IPS-NIHi7 (cell line): ENCODE results near the gene TAMALIN.

Source experiments
- DNase-seq: peaks from one replicate; pipeline ENCODE4 v3.0.0; 2012; ENCODE audit warnings: mixed read lengths; ENCODE audit errors: extremely low spot score

The TAMALIN gene

DNA sequence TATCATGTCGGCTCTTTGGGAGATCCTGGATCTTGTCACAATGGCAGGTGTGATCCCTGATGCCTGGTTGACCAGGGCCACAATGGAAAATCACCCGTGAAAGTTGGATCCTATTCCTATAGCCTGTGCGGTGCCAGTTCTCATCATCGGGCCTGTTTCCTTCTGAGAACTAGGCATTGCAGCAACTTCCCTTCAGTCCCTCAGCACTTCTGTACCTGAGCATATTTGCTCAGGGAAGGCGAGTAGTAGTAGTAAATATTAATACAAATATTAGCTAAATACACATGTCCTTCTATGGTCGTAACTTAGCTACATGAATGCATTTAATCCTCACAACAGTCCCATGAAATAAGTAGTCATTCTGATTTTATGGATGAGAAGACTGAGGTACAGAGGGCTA is 22.1 kb upstream of the TAMALIN start:
- DNase-seq: no peak

DNA sequence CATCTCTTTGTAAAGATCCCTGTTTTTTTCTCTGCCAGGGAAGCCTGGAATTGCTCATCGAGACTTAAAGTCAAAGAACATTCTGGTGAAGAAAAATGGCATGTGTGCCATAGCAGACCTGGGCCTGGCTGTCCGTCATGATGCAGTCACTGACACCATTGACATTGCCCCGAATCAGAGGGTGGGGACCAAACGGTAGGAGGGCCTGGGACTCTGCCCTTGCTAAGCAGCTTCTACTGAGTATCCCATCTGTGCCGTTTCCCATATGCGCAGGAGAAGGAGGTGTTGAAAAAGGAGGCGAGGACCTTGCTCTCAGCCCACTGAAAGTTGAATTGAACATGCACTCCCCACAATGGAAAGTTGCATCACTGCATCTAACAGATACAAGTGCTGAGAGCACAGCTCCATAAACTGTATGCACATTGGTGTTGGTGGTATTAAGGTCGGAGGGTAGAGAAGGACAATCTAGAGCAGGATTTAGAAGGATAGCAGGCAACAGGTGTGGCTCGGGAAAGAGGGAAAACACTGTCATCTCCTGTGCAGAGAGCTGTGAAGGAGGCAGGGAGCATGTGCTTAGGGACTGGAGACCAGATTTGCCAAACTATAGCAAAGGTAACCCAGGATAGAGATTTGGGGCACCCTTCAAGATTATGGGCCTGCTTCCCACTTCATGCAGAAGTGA is 21.5 kb upstream of the TAMALIN start:
- DNase-seq: no peak

DNA sequence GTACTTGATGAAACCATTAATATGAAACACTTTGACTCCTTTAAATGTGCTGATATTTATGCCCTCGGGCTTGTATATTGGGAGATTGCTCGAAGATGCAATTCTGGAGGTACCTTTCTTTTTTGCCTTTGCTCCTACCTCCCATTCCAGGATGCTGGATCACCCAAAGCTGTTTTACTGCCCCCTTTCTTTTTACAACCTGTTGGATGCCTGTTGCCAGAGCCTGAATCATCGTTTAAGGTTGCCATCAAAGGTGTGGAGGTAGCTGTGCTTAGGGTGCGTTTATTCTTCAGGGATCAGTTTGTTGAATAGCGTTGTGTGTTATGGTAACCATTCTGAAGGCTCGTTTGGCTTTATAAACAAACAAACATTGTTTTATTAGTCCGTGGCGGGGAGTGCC is 19.9 kb upstream of the TAMALIN start:
- DNase-seq: no peak

DNA sequence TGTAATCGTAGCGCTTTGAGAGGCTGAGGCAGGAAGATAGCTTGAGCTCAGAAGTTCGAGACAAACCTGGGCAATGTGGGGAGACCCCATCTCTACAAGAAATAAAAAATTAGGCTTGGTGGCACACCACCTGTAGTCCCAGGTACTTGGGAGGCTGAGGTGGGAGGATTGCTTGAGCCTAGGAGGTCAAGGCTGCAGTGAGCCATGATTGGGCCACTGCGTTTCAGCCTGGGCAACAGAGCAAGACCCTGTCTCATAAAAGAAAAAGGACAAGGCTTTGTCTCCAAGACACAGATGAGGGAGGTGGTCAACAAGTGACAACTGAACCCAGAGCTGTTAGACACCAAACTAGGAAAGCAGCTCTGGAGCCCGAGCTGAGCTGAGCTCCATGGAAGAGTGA is 14.5 kb upstream of the TAMALIN start:
- no peak for DNase-seq

DNA sequence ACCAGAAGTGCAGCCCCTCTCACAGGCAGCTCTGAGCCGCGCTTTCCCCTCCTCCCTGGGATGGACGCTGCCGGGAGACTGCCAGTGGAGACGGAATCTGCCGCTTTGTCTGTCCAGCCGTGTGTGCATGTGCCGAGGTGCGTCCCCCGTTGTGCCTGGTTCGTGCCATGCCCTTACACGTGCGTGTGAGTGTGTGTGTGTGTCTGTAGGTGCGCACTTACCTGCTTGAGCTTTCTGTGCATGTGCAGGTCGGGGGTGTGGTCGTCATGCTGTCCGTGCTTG is 12.3 kb upstream of the TAMALIN start:
- DNase-seq: no peak

DNA sequence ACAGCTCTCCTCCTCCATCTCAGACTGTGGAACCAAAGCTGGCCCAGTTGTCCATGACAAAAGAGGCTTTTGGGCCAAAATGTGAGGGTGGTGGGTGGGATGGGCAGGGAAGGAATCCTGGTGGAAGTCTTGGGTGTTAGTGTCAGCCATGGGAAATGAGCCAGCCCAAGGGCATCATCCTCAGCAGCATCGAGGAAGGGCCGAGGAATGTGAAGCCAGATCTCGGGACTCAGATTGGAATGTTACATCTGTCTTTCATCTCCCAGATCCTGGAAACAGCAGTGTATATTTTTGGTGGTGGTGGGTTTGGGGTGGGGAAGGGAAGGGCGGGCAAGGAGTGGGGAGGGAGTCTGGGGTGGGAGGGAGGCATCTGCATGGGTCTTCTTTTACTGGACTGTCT is 11.8 kb upstream of the TAMALIN start:
- DNase-seq: no peak

DNA sequence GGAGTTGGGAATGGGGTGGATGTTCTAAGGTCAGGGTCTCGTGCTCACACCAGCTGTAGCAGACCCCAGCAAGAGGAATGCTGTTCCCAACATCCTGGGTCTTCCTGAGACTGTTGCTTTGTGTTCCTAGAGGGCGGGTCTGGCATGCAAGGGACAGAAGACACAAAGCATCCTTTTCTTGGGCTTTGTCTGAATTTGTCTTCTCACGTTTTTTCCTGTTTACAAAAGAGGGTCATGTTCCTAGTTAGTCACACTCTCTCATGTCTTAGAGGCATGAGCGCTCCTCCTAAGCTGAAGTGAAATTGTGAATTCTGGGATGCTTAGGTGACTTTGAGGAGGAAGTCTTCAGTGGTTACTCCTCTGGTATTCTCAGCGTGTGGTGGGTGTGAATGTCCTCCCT is 9.6 kb upstream of the TAMALIN start:
- no peak for DNase-seq

DNA sequence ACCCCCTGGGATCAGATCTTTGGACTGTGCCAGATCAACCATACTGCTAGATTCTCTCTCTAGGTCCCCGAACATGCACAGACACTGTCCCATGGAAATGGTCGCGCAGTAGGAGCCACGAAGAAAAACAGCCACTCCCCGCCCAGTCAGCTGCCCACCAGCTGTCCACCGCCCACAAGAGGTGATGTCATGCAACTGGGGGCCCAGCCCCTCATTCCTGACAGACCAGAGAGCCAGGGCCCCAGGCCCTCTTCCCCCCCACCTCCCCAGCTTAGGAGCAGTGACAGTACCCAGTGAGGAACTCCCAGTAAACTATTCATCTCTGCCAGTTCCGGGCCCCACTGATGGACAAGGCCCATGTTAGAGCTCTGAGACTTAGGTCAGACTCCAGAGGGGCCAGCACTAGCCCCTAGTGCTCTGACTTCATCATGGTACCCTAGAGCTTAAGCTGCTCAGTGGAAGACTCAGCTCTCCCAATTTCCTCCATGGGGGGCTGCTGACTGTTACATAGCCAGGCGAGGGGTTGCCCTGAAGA is 3.7 kb upstream of the TAMALIN start:
- DNase-seq: no peak

DNA sequence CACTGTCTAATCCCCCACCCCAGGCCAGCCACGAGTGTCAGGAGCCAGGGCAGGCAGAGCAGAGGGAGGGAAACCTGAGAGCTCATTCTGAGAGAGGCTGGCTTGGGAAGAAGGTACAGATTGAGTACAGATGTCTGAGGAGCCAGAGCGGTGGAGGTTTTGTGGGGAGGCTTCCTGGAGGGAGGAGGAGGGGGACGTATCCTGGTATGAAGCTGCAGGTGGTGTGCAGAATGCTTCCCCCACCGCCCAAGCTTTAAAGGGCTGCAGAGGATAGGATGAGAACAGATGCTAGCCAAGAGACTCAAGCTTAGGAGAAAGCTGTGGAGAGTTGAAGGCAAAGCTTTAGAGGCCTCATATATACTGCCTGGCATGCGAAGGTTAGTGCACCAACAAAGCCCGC is 3.2 kb upstream of the TAMALIN start:
- DNase-seq: no peak

DNA sequence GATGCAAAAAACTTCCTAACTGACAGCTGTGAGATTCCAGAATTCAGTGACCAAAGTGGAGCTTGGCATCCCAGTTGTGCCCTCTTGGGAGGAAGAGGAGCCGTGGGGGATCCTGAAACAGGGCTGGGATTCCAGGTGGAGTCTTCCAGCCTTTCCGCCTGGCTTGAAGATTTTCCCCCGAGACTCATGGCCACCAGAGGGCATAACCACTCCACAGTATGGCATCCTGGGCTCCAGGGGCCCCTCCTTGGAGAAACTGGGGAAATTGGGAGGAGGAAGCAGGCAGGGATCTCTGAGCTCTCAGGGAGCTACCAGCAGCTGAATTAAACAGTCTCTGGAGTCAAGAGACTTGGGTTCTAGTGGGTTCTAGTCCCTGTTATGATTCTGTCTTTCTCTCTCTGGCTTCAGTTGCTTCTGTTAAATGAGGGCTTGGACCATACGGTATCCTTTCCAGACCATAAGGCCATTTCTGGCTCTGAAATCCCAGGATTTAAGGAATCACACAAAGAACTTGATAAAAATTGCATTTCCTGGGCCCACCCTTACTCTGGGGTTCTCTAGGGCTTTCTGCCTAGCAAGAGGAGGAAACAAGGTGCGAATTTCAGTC is 2.6 kb upstream of the TAMALIN start:
- peak; percentile 83 for DNase-seq

DNA sequence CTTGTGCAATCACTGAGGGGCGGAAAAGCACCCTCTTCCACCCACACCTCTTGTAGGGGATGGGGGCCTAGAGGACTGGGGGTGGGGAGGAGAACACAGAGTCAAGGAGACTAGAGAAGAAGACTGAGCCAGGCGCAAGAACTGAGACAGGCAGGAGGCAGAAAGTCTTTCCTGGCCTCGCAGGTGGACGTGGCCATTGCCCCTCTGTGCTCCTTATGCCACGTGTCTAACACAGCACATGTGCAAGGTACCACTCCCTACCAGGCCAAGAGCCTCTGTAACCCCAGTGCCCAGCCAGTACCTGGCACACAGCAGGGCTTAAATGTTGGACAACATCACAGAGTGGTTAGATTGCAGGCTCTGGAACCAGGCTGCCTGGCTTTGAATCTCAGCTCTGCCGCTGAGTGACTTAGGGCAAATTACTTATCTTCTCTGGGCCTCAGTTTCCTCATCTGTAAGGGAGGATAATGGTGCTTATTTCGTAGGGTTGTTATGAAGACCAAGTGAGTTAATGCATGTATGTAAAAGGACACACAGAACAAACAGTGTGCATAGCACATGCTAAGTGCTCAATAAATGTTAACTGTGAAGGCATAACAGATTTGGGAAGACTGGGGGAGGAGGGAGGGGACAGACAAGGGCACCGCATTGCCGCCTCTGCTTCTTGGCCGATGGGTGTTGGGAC is 1.4 kb upstream of the TAMALIN start:
- DNase-seq: no peak

DNA sequence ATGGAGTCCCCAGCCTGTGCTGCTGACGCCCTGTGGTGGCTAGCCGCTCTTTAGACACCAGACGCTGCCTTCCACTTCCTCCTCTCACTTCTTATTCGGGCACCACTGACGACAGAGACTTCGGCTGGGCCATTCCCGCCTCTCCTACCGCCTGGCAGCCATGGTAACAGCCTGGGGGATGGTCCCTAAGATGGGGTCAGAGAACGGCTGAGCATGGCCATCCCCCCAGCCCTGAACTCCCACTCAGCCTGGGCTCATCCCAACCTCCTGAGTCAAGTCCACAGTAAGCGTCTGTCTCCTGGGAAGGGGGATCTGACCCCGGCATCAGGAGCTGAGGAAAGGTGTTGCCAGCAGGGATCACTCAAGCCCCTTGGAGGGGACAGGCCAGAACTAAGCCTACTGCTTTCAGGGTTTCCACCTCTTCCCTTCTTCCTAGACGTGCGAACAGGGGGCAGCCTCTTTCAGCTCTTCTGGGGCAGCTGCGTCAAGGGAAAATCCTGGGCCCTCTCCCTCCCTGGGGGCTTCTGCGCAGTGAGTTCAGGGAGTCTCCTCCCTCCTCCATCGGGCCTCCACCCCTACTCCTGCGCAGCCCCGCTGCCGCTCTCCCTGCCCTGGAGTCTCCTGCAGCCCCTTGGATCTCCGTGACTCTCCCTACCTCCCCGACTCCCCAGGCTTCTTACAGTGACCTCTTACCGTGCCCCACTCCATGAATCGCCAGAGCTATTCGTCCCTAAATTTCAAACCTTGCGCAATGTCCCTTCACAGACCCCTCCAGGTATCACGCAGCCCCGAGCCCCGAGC is 643 bp upstream of the TAMALIN start:
- DNase-seq: peak; percentile 42

DNA sequence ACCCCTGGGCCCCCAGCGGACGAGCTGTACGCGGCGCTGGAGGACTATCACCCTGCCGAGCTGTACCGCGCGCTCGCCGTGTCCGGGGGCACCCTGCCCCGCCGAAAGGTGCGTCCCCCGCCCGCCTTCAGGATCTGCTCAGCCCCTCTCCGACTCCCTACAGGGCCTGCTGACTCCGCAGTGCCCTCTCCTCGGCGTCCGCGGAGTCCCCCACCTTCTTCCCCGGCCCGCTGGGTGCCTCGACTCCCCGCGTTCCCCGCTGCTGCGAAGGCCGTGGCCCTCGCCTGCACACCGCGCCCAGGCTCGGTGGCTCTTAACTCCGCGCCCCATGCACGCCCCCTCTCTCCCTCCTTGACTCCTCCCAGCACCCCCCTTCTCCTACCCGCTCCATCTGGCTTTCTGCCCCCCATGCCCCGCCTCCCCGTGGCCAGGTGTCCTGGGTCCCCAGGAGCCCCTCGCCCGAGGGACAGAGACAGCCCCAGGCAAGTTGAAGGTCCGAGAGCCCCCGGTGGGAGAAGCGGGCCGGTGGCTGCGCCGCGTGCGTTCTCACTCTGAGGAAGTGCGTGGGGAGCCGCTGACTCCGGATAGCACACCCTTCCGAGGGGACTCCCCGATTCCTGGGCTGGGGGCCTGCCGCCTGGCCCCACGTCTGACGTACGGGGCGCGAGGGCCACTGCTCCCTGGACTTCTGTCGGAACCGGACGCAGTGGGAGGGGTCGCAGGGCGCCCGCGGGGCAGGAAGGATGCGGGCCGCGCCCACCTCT is 594 bp downstream of the TAMALIN start:
- no peak for DNase-seq

DNA sequence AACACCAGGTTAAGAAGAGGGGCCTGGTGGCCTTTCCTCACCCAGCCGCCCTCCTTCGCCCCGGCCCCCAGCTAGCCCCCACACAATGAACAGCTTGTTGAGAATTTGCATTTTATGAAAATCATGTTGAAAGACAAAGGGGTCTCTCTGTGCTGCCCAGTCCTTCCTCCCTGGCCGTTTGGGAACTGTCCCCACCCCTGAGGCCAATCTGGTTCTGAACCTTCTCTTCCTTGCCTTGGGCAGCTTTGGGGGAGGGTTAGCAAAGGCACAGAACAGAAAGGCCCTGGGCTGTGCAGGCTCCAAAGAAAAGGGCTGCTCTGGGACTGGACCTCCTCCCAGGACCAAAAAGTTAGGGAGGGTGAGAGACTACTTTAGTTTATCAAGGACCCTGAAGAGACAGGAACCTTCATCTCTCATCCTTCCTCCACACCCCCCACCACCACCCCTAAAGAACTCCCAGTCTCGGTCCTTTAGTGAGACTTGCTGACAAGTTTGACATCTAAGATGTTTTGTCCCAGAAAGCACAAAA is 1.3 kb downstream of the TAMALIN start:
- DNase-seq: no peak

DNA sequence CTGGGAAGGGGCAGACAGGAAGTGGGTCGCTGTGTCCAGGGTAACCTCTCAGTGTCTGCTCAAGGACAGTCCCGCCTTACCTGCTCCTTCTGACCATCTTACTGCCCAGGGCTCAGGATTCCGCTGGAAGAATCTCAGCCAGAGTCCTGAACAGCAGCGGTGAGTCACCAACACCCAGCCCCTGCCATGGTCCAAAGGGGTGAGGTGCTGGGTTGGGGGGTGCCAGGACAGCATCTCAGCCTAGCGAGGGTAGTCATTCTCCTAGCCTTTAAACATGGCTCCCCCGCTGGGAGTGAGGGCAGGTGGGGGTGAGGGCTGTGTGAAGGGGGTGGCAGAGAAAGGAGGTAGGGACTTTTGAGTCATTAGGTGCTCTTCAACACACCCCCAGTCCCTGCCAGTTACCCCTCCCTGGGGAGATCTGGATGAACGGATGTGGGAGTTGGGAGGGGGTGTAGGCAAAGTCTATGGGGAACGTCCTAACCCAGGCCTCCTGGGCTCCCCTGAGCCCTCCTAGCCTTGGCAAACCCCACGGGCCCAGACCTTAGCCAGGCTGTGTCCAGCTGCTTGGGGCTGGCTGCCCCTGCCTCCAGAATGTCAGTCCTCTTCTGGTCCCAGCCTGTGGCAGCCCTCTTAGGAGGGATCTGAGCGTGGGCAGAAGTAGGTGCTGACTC is 2.5 kb downstream of the TAMALIN start:
- DNase-seq: no peak

DNA sequence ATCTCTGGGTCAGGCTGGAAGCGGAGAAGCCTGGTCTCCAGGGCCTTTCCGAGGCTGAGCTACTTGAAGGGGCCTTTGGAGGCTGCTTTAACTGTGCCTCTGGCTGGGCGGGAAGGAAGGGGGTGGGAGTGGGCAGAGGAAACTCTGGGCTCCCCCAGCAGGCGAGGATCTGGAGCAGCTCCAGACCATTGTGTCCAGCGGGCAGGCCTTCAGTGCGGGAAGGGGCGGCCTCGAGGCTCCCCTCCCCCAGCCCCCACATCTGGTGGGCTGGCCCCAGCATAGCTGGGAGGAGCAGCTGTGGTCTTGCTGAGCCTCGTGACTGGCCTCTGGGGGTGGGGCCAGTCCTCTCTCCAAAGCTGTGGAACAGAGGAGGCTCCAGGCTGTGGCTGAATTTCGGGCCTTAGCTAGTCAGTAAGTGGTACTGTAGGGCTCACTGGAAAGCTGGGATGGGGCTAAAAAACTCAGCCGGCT is 3.4 kb downstream of the TAMALIN start:
- DNase-seq: peak; percentile 87

DNA sequence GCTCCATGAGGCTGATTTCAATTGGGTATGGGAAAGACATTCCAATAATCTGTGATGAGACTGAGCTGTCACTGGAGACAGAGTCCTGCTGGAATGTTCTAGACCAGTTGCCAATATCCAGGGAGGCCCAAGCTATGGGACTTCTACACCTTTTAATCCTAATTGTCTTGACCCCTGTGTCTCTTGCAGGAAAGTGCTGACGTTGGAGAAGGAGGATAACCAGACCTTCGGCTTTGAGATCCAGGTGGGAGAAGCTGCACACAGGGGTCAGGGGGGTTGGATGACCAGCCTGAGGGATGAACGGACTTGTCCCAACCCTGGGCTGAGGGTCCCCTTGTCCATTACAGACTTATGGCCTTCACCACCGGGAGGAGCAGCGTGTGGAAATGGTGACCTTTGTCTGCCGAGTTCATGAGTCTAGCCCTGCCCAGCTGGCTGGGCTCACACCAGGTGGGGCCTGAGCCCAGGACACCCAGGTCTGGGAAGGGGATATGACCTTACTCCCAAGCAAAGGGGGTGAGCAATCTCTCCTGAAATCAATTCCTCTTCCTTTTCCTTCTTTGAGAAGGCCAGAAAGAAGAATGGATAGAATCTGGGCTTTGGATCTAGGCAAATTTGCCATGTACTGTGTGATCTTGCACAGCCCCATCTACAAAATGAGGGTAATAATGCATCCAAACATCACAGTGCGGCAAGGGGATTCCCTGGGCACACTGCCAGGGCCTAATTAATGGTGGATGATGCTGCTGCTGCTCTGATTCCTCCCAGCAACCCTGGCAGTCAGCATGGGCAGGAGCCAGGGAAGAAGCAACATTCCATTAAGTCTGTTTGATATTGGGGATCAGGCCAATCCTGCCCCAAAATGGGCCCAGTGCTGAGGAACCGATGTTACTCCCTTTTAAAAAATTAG is 4.2 kb downstream of the TAMALIN start:
- DNase-seq: no peak

DNA sequence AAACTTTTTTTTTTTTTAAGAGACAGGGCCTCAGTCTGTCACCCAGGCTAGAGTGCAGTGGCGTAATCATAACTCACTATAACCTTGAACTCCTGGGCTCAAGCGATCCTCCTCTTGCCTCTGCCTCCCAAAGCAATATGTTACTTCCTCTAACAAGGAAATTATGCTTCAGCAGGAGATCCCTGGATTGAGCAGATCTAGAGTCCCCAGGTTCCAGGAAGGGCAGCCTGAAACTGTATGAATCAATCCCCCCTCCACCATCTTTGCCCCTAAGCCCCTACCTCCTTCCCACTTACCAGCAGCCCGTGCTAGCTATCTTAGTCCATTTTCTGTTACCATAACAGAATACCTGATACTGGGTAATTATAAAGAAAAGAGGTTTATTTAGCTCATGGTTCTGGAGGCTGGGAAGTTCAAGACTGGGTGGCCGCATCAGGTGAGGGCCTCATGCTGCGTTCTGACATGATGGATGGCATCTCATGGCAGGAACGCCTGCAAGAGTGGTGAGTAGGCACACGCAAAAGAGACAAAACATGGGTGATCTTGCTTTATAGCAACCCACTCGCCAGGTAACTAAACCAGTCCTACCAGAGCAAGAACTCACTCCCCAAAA is 5.0 kb downstream of the TAMALIN start:
- DNase-seq: no peak

DNA sequence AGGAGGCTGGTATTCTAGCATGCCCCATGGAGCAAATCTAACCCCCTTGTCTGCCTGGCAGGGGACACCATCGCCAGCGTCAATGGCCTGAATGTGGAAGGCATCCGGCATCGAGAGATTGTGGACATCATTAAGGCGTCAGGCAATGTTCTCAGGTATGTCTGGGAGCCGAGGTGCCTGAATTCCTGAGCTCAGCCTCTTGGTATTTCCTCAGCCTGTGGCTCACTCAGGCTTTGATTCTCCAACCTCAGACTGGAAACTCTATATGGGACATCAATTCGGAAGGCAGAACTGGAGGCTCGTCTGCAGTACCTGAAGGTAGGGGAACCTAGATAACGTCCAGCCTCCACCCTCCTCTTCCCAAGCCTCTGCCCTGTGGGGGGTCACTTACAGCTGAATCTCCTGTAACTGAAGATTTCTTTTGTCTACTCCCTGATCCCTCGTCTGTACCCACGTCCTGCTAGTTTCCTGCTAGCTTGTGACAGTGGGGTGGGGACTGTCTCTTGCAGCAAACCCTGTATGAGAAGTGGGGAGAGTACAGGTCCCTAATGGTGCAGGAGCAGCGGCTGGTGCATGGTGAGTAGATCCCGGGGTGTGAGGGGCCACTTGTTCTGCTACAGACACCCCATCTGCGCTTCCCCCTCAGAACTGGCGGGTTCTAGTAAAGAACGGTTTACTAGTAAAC is 7.0 kb downstream of the TAMALIN start:
- DNase-seq: no peak
